Fibroblast of villous mesenchyme (primary cell): ENCODE results near the gene HOXB2. TPM values are rescaled to one million over a fixed set of nuclear protein-coding genes. Genes with fewer than 3 reads are reported as not detected.

Source experiments
- DNase-seq: peaks from one replicate; pipeline ENCODE4 v3.0.0-alpha.2; 2010; ENCODE audit warnings: low read depth
- H3K4me3 ChIP-seq: 2 replicates; pipeline ENCODE4 v1.5.1; 2011; ENCODE audit warnings: low read depth, mild to moderate bottlenecking, low read length
- CTCF ChIP-seq: IDR thresholded peaks from 2 replicates; pipeline ENCODE4 v1.5.1; 2012; ENCODE audit warnings: low read depth, mild to moderate bottlenecking, low read length; ENCODE audit not compliant: insufficient read depth
- total RNA-seq: library from RNA; depleted of rRNA; stranded (reverse); fragments of >200 nt; gene quantifications from 2 replicates; pipeline ENCODE4 v1.2.3, GENCODE V29; 2012

Gene HOXB2
- total RNA-seq, 1 donor = 4.3 TPM

- DNase-seq = no peak
- TF ChIP-seq CTCF = no peak
- no peak overlapping the region for H3K4me3 ChIP-seq
Measured at GRCh38 chr17:48569240-48569582, 24.3 kb upstream of the HOXB2 start.

GRCh38 chr17:48568499-48569239, 23.8 kb upstream of the HOXB2 start:
- no peak for DNase-seq
- TF ChIP-seq CTCF = no peak
- no peak overlapping the region for H3K4me3 ChIP-seq

GRCh38 chr17:48567646-48568354, 22.9 kb upstream of the HOXB2 start:
- H3K4me3 ChIP-seq = no peak overlapping the region
- no peak for TF ChIP-seq CTCF
- no peak for DNase-seq

- no peak for DNase-seq
- no peak overlapping the region for H3K4me3 ChIP-seq
- no peak for TF ChIP-seq CTCF
Measured at GRCh38 chr17:48567209-48567608, 22.3 kb upstream of the HOXB2 start.

- DNase-seq = no peak
- TF ChIP-seq CTCF = no peak
- no peak overlapping the region for H3K4me3 ChIP-seq
Measured at GRCh38 chr17:48566717-48567116, 21.8 kb upstream of the HOXB2 start.

GRCh38 chr17:48565925-48566710, 21.2 kb upstream of the HOXB2 start:
- TF ChIP-seq CTCF = no peak
- no peak overlapping the region for H3K4me3 ChIP-seq
- no peak for DNase-seq
